Ishikawa (cell line): Measurements from ENCODE around the gene KEL.

Source experiments
- EGR1 ChIP-seq: IDR thresholded peaks from 2 replicates; pipeline ENCODE4 v1.6.1; 2012
- EP300 ChIP-seq: IDR thresholded peaks from 2 replicates; pipeline ENCODE4 v1.6.1; 2012; ENCODE audit warnings: borderline replicate concordance
- RAD21 ChIP-seq: IDR thresholded peaks from 2 replicates; pipeline ENCODE4 v1.6.1; 2012; ENCODE audit warnings: low read depth
- TAF1 ChIP-seq: IDR thresholded peaks from 2 replicates; pipeline ENCODE4 v1.6.1; 2012; ENCODE audit warnings: low read depth, mild to moderate bottlenecking
- TCF12 ChIP-seq: IDR thresholded peaks from 2 replicates; pipeline ENCODE4 v1.6.1; 2012; ENCODE audit warnings: low read depth
- YY1 ChIP-seq: IDR thresholded peaks from 2 replicates; pipeline ENCODE4 v1.6.1; 2012; ENCODE audit warnings: low read depth

DNA sequence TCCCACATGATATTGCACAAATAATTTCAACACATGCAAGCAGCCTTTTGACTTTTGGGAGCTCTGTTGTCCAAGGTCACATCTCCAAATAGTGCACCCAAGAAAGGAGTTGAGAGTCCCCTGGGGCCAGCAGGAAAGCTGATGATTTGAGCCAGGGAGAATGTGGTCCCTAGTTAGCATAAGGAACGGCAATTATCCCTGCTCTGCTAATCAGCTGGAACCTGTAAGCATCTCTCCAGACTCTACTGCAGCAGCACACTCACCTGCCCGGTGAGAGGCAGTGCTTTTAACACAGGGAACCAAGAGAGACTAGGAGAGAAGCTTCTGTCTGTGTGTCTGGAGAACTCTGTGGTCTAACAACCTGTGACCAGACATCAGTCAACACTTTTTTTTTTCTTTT lies 45.7 kb downstream of the KEL start:
- no peak for TF ChIP-seq TAF1
- no peak for TF ChIP-seq YY1
- no peak for TF ChIP-seq RAD21
- TF ChIP-seq EP300, result no peak
- TF ChIP-seq TCF12, result no peak
- TF ChIP-seq EGR1, result no peak
